NT2/D1 (cell line): ENCODE data around the gene ARID4B.

Experiments
- YY1 ChIP-seq: IDR thresholded peaks from 2 replicates; pipeline ENCODE4 v1.6.1; 2011; ENCODE audit not compliant: insufficient read length, insufficient read depth
- ZNF274 ChIP-seq: IDR thresholded peaks from 2 replicates; pipeline ENCODE4 v1.6.1; 2011; ENCODE audit warnings: mild to moderate bottlenecking, low read depth, low read length

DNA sequence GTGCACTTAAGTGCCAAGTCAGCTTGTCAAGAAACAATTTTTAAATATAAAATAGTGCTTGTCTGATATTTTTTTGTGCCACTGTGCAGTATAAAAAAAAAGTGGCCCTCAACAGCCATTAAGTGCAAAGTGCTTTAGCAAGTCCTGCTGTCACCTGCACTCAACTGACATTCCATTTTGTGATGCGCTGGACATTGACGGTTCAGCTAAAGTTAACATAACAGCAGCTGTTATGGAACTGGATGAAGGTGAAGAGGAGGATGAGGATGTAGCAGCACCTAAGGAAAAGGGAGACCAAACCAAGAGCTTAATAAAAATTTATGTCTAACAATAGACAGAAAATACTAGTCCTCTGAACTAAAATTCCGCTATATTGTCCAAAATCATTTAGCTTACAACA lies 159.6 kb downstream of the ARID4B start:
- TF ChIP-seq YY1 (no peak), ZNF274 (no peak)
